Measurements from ENCODE around the gene NAA35.
"Not testable (repeated sequence)": the region's sequence is repeated elsewhere in the genome, so short reads cannot be mapped to it uniquely, and the experiment has no call there.

The NAA35 gene

GRCh38 chr9:85973238-85973637, 32.3 kb downstream of the NAA35 start:
- Mint-ChIP-seq H3K27me3 (no peaks in the 10 kb centered on the region), H3K9me3 (no peaks in the 10 kb centered on the region), H3K36me3 (peaks cover 41% of the 10 kb centered on the region), H3K4me1 (no peaks in the 10 kb centered on the region), H3K4me3 (no peak overlapping the region), H3K27ac (no peak overlapping the region)
- DNase-seq = no peak
- CTCF ChIA-PET = no interaction called here

- H3K9me3 Mint-ChIP-seq, H3K4me1 Mint-ChIP-seq, CTCF ChIA-PET, H3K4me3 Mint-ChIP-seq, H3K27me3 Mint-ChIP-seq, DNase-seq, H3K27ac Mint-ChIP-seq: not testable (repeated sequence)
- H3K36me3 Mint-ChIP-seq = peaks cover 50% of the 10 kb centered on the region
These were observed 33.2 kb downstream of the NAA35 start for GRCh38 chr9:85974055-85974547.

GRCh38 chr9:85978496-85978895, 37.5 kb downstream of the NAA35 start:
- no peak for DNase-seq
- H3K4me1 Mint-ChIP-seq = no peaks in the 10 kb centered on the region
- no peaks in the 10 kb centered on the region for H3K27me3 Mint-ChIP-seq
- no peaks in the 10 kb centered on the region for H3K9me3 Mint-ChIP-seq
- H3K4me3 Mint-ChIP-seq = no peak overlapping the region
- no peak overlapping the region for H3K27ac Mint-ChIP-seq
- peaks cover 60% of the 10 kb centered on the region for H3K36me3 Mint-ChIP-seq
- CTCF ChIA-PET = no interaction called here

GRCh38 chr9:85981369-85981768, 40.4 kb downstream of the NAA35 start:
- Mint-ChIP-seq H3K4me1 (no peaks in the 10 kb centered on the region), H3K9me3 (no peaks in the 10 kb centered on the region), H3K4me3 (no peak overlapping the region), H3K27ac (no peak overlapping the region), H3K36me3 (peaks cover 75% of the 10 kb centered on the region), H3K27me3 (no peaks in the 10 kb centered on the region)
- DNase-seq = no peak
- CTCF ChIA-PET = no interaction called here

- Mint-ChIP-seq H3K27ac (no peak overlapping the region), H3K4me3 (no peak overlapping the region), H3K9me3 (no peaks in the 10 kb centered on the region), H3K27me3 (no peaks in the 10 kb centered on the region), H3K4me1 (no peaks in the 10 kb centered on the region), H3K36me3 (peaks cover 72% of the 10 kb centered on the region)
- DNase-seq = no peak
- CTCF ChIA-PET = no interaction called here
These were observed 43.5 kb downstream of the NAA35 start for GRCh38 chr9:85984457-85984856.

GRCh38 chr9:85987236-85987635, 46.3 kb downstream of the NAA35 start:
- H3K27me3 Mint-ChIP-seq = no peaks in the 10 kb centered on the region
- CTCF ChIA-PET = no interaction called here
- peaks cover 61% of the 10 kb centered on the region for H3K36me3 Mint-ChIP-seq
- H3K27ac Mint-ChIP-seq = no peak overlapping the region
- H3K4me3 Mint-ChIP-seq = no peak overlapping the region
- H3K4me1 Mint-ChIP-seq = no peaks in the 10 kb centered on the region
- no peak for DNase-seq
- H3K9me3 Mint-ChIP-seq = no peaks in the 10 kb centered on the region

- Mint-ChIP-seq H3K4me3 (no peak overlapping the region), H3K4me1 (no peaks in the 10 kb centered on the region), H3K36me3 (peaks cover 36% of the 10 kb centered on the region), H3K9me3 (no peaks in the 10 kb centered on the region), H3K27me3 (no peaks in the 10 kb centered on the region), H3K27ac (no peak overlapping the region)
- no peak for DNase-seq
- CTCF ChIA-PET = no interaction called here
These were observed 53.2 kb downstream of the NAA35 start for GRCh38 chr9:85994191-85994590.

GRCh38 chr9:85995097-85995496, 54.2 kb downstream of the NAA35 start:
- no peaks in the 10 kb centered on the region for H3K4me1 Mint-ChIP-seq

GRCh38 chr9:85995599-85995998, 54.7 kb downstream of the NAA35 start:
- CTCF ChIA-PET = no interaction called here
- Mint-ChIP-seq H3K9me3 (no peaks in the 10 kb centered on the region), H3K27me3 (no peaks in the 10 kb centered on the region), H3K27ac (no peak overlapping the region), H3K36me3 (peaks cover 41% of the 10 kb centered on the region), H3K4me1 (no peaks in the 10 kb centered on the region), H3K4me3 (no peak overlapping the region)
- no peak for DNase-seq

More at GRCh38 chr9:85995097-85995496, 54.2 kb downstream of the NAA35 start:
- peaks cover 36% of the 10 kb centered on the region for H3K36me3 Mint-ChIP-seq
- H3K27me3 Mint-ChIP-seq = no peaks in the 10 kb centered on the region
- no peaks in the 10 kb centered on the region for H3K9me3 Mint-ChIP-seq
- DNase-seq = no peak
- H3K4me3 Mint-ChIP-seq = no peak overlapping the region
- H3K27ac Mint-ChIP-seq = no peak overlapping the region
- CTCF ChIA-PET = no interaction called here

- peaks cover 5% of the 10 kb centered on the region for H3K9me3 Mint-ChIP-seq
- H3K36me3 Mint-ChIP-seq = peaks cover 65% of the 10 kb centered on the region
- no peak overlapping the region for H3K27ac Mint-ChIP-seq
- no peak overlapping the region for H3K4me3 Mint-ChIP-seq
- no peak for DNase-seq
- CTCF ChIA-PET = no interaction called here
- H3K4me1 Mint-ChIP-seq = no peaks in the 10 kb centered on the region
- H3K27me3 Mint-ChIP-seq = no peaks in the 10 kb centered on the region
These were observed 64.4 kb downstream of the NAA35 start for GRCh38 chr9:86005253-86005775.

- CTCF ChIA-PET = no interaction called here
- no peaks in the 10 kb centered on the region for H3K4me1 Mint-ChIP-seq
- H3K36me3 Mint-ChIP-seq = peaks cover 47% of the 10 kb centered on the region
These were observed 68.2 kb downstream of the NAA35 start for GRCh38 chr9:86009133-86009532.

GRCh38 chr9:86020731-86021130, 79.8 kb downstream of the NAA35 start:
- Mint-ChIP-seq H3K27ac (no peak overlapping the region), H3K36me3 (peaks cover 66% of the 10 kb centered on the region), H3K4me1 (peaks cover 23% of the 10 kb centered on the region), H3K4me3 (no peak overlapping the region), H3K27me3 (no peaks in the 10 kb centered on the region), H3K9me3 (no peaks in the 10 kb centered on the region)
- CTCF ChIA-PET = interaction anchor here (0.6 kb wide), 1 partner anchor 304 kb away, joined by 3 read pairs; no protein-coding TSS in a partner anchor
- DNase-seq = no peak

More at GRCh38 chr9:86009133-86009532, 68.2 kb downstream of the NAA35 start:
- Mint-ChIP-seq H3K4me3 (no peak overlapping the region), H3K27me3 (no peaks in the 10 kb centered on the region), H3K9me3 (peaks cover 5% of the 10 kb centered on the region), H3K27ac (no peak overlapping the region)
- no peak for DNase-seq

GRCh38 chr9:86021166-86021565, 80.2 kb downstream of the NAA35 start:
- no peak overlapping the region for H3K4me3 Mint-ChIP-seq
- peaks cover 70% of the 10 kb centered on the region for H3K36me3 Mint-ChIP-seq
- H3K4me1 Mint-ChIP-seq = peaks cover 23% of the 10 kb centered on the region
- no peaks in the 10 kb centered on the region for H3K27me3 Mint-ChIP-seq
- CTCF ChIA-PET = interaction anchor here (0.6 kb wide), 1 partner anchor 304 kb away, joined by 3 read pairs; no protein-coding TSS in a partner anchor
- no peaks in the 10 kb centered on the region for H3K9me3 Mint-ChIP-seq
- no peak overlapping the region for H3K27ac Mint-ChIP-seq
- DNase-seq = no peak

GRCh38 chr9:86022687-86023266, 81.8 kb downstream of the NAA35 start:
- no peak overlapping the region for H3K4me3 Mint-ChIP-seq
- DNase-seq = peak; percentile 52

GRCh38 chr9:86027767-86028166, 86.8 kb downstream of the NAA35 start:
- H3K4me3 Mint-ChIP-seq = no peak overlapping the region
- H3K4me1 Mint-ChIP-seq = peaks cover 9% of the 10 kb centered on the region
- H3K36me3 Mint-ChIP-seq = peaks cover 55% of the 10 kb centered on the region
- DNase-seq = no peak
- no peaks in the 10 kb centered on the region for H3K9me3 Mint-ChIP-seq
- CTCF ChIA-PET = no interaction called here
- H3K27me3 Mint-ChIP-seq = no peaks in the 10 kb centered on the region
- H3K27ac Mint-ChIP-seq = no peak overlapping the region

More at GRCh38 chr9:86022687-86023266, 81.8 kb downstream of the NAA35 start:
- Mint-ChIP-seq H3K27me3 (no peaks in the 10 kb centered on the region), H3K36me3 (peaks cover 73% of the 10 kb centered on the region), H3K4me1 (peaks cover 23% of the 10 kb centered on the region), H3K27ac (peak overlapping the region; percentile 89), H3K9me3 (no peaks in the 10 kb centered on the region)
- CTCF ChIA-PET = no interaction called here

Measured in activated naive CD4-positive, alpha-beta T cell treated with anti-CD3 and anti-CD28 coated beads, Interleukin-2, amount 10 ng/mL, durations not matched to agents 7 days and 5 days (primary cell).